ENCODE results near the gene CNNM3. TPM values are rescaled to one million over a fixed set of nuclear protein-coding genes. Genes with fewer than 3 reads are reported as not detected.

The CNNM3 gene
- polyA plus RNA-seq (2012; ENCODE audit: insufficient read depth, insufficient read length, low read depth): 17.9 TPM

- Histone ChIP-seq H3K27me3 (no peaks in the 10 kb centered on the region), H3K4me3 (ENCODE audit: low read depth, low read length) (peak within 1 kb of the TSS; percentile 69), H3K4me1 (no peaks in the 10 kb centered on the region), H3K36me3 (no peaks in the 10 kb centered on the region), H3K9me3 (no peaks in the 10 kb centered on the region)
- peak; percentile 95 for DNase-seq
- TF ChIP-seq CTCF (IDR thresholded peaks at IDR 0.05; ENCODE audit: low read depth, low read length): peak; percentile 25; the same call in 1 of the 2 replicates
Observed at GRCh38 chr2:96816127-96816835, at the start of gene CNNM3. TSS of gene CNNM3 (plus strand) at chr2:96816268. CDS start at chr2:96816278, 10 bp downstream.

GRCh38 chr2:96767135-96767871 is 48.8 kb upstream of the CNNM3 start:
- no peak for DNase-seq
- Histone ChIP-seq H3K27me3 (no peaks in the 10 kb centered on the region), H3K36me3 (no peaks in the 10 kb centered on the region), H3K4me1 (no peaks in the 10 kb centered on the region), H3K4me3 (ENCODE audit: low read depth, low read length) (no peak overlapping the region), H3K9me3 (no peaks in the 10 kb centered on the region)
- no peak for TF ChIP-seq CTCF (IDR thresholded peaks at IDR 0.05; ENCODE audit: low read depth, low read length)

- Histone ChIP-seq H3K27me3 (no peaks in the 10 kb centered on the region), H3K4me1 (no peaks in the 10 kb centered on the region), H3K36me3 (no peaks in the 10 kb centered on the region), H3K9me3 (no peaks in the 10 kb centered on the region), H3K4me3 (ENCODE audit: low read depth, low read length) (no peak overlapping the region)
- DNase-seq: no peak
- TF ChIP-seq CTCF (IDR thresholded peaks at IDR 0.05; ENCODE audit: low read depth, low read length): no peak
Observed at GRCh38 chr2:96768083-96768561, 47.9 kb upstream of the CNNM3 start.

- Histone ChIP-seq H3K4me1 (no peaks in the 10 kb centered on the region), H3K27me3 (no peaks in the 10 kb centered on the region), H3K36me3 (no peaks in the 10 kb centered on the region), H3K4me3 (ENCODE audit: low read depth, low read length) (no peak overlapping the region), H3K9me3 (no peaks in the 10 kb centered on the region)
- TF ChIP-seq CTCF (IDR thresholded peaks at IDR 0.05; ENCODE audit: low read depth, low read length): no peak
- peak; percentile 18 for DNase-seq
Observed at GRCh38 chr2:96769814-96770213, 46.3 kb upstream of the CNNM3 start.

GRCh38 chr2:96770442-96771202 is 45.4 kb upstream of the CNNM3 start:
- Histone ChIP-seq H3K4me1 (no peaks in the 10 kb centered on the region), H3K9me3 (no peaks in the 10 kb centered on the region), H3K4me3 (ENCODE audit: low read depth, low read length) (no peak overlapping the region), H3K27me3 (no peaks in the 10 kb centered on the region), H3K36me3 (no peaks in the 10 kb centered on the region)
- no peak for TF ChIP-seq CTCF (IDR thresholded peaks at IDR 0.05; ENCODE audit: low read depth, low read length)
- no peak for DNase-seq
